ENCODE results near the gene DNAH9.

DNA sequence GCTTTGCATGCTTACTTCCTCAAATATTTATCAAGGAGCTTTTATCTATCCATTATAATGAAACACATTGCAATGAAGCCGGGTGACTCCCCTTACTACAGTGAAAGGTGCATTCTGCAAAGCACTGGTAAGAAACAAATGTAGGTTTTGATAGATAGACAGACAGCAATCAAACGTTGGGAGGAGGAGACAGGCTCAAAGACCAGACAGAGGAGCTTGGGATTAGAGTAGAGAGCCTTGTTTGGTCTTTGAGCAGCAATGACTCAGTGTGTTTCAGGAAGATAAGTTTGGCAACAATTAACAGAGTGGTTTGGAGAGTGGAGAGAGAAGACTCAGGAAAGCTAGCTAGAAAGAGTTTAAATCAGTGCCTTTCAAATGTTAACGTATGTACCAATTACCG, 330.2 kb downstream of the DNAH9 start:
- TF ChIP-seq, protein P1, sequence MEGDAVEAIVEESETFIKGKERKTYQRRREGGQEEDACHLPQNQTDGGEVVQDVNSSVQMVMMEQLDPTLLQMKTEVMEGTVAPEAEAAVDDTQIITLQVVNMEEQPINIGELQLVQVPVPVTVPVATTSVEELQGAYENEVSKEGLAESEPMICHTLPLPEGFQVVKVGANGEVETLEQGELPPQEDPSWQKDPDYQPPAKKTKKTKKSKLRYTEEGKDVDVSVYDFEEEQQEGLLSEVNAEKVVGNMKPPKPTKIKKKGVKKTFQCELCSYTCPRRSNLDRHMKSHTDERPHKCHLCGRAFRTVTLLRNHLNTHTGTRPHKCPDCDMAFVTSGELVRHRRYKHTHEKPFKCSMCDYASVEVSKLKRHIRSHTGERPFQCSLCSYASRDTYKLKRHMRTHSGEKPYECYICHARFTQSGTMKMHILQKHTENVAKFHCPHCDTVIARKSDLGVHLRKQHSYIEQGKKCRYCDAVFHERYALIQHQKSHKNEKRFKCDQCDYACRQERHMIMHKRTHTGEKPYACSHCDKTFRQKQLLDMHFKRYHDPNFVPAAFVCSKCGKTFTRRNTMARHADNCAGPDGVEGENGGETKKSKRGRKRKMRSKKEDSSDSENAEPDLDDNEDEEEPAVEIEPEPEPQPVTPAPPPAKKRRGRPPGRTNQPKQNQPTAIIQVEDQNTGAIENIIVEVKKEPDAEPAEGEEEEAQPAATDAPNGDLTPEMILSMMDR (IDR thresholded peaks at IDR 0.05; ENCODE audit: low read depth, low read length): no peak
- TF ChIP-seq EZH2phosphoT487 (IDR thresholded peaks at IDR 0.05; ENCODE audit: low read depth): no peak

All from OCI-LY3 (cell line).